Activated CD8-positive, alpha-beta memory T cell treated with anti-CD3 and anti-CD28 coated beads, Interleukin-2, amount 50 U/mL, for 4 hours (primary cell): ENCODE measurements around the gene NPEPPS.

Experiments used
- DNase-seq: peaks from one replicate; pipeline ENCODE4 v3.0.0-alpha.2; 2020

NPEPPS gene

DNA sequence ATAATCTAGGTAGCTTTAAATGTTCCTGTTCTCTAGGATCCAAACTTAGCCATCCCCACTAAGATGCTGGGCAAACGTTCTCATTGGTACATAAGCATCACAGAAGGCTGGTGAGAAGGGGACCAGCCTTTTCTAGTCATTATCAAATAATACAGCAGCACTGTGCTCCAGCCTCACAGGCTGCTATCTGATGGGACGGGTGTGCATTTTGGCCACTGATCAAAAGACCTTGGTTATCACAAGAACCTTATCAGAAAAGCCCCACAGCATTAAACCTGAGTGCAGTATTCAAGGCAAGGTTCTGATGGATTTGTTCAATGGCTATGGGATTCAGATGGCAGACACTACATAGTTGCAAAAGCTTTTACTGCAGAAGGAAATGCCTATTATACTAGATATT is 99.7 kb downstream of the NPEPPS start:
- DNase-seq: no peak

DNA sequence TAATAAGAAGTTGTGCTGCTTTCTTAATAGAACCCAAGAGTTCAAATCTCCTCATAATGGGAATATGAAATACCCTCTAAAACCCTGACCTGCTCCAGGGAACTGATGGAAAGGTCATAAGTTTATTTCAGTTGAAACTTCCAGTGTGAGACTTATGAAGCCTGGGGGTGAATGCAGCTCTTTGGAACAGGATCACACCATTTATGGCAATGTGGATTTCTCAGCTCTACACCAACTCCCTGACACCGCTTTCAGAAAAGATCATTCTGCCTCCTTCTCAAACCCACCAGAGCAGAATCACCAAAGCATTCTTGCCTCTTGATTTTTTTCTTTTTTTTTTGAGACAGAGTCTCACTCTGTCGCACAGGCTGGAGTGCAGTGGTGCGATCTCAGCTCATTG is 102.1 kb downstream of the NPEPPS start:
- no peak for DNase-seq

DNA sequence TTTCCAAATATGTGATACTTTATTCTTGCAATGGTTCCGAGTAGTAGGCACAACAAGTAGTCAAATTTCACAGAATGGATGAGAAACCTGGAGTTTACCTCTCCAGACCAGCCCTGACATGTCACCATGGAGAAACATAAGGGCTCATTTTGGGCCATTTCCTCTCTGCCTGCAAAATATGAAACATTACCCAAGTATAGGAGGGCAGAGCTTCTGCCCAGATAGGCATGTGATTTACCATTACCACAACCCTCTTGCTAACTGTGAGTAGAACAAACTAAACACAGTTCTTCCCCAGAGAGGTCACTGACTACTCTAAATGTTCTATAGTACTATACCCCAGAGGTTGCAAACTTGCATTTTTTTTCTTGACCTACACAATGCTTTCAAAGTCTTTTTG is 103.1 kb downstream of the NPEPPS start:
- no peak for DNase-seq

DNA sequence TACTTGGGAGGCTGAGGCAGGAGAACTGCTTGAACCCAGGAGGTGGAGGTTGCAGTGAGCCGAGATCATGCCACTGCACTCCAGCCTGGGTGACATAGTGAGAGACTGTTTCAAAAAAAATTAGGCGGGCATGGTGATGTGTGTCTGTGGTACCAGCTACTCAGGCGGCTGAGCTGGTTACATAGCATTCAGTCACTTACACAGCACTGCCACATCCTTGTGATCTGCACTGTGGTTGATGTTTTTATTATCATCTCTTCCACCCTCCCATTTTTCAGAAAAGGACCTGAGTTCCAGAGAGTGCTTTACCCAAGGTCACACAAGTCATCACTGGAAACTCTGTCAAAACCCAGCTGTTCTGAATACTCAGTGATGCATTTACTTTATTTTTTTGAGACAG is 104.0 kb downstream of the NPEPPS start:
- DNase-seq: no peak

DNA sequence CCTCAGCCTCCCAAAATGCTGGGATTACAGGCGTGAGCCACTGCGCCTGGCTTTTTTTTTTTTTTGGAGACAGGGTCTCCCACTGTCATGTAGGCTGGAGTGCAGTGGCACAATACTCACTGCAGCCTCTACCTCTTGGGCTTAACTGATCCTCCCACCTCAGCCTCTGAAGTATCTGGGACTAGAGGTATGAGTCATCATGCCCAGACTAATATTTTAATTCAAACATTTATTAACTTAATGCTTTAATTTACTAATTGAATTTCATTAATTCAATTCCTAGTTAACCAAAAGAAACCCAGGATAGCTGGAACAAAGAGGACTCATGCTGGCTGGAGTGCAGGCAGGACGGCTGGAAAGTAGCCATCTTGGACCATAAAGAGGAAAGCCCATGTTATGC is 104.8 kb downstream of the NPEPPS start:
- no peak for DNase-seq

DNA sequence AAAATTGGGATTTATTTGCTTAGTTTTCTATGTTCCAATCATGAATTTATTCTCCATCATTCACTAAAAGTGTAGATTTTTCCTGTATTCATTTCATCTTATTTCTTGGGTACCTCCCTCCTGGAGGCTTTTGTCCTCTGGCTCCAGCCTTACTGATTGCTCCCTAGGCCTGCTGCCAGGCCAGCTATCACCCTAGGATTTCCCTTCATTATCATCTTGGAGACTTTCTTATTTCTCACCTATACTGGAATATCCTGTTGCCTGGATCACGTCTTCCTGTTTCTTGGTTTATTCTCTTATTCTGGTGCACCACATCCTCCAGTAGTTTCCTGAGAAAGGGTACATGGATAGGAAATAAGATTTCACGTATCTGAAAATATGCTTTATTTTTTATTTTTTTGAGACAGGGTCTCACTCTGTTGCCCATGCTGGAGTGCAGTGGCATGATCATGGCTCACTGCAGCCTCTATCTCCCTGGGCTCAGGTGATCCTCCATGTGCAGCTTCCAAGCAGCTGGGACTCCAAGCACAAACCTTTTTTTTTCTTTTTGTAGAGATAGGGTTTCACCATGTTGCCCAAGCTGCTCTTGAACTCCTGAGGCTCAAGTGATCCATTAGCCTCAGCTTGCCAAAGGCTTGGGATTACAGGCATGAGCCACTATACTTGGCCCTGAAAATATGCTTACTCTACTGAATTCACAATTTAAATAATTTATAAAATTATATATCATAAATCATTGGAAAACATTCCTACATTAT is 105.5 kb downstream of the NPEPPS start:
- no peak for DNase-seq

DNA sequence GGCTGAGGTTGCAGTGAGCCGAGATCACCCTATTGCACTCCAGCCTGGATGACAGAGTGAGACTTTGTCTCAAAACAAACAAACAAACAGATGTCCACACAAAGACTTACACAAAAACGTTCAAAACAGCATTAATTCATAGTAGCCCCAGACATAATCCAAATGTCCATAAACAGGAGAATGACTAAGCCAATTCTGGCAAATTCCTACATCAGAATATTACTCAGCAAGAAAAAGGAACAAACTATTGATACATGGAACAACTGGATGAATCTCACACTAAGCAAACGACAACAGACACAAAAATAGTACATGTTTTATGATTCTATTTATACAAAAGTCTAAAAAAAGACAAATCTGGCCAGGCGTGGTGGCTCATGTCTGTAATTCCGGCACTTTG is 108.0 kb downstream of the NPEPPS start:
- DNase-seq: no peak

DNA sequence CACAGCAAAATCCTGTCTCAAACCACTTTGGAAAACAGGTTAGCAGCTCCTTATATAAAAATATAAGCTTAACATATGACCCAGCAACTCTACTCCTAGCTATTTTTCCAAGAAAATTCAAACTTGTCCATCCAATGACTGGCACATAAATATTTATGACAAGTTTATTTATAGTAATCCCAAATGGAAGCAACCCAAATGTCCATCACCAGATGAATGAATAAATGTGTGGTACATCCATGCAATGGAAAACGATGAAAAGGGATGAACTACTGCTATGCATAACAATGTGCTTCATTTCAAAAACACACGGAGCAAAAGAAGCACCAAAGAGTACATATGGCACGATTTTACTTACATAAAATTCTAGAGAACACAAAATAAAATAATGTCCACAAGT is 109.2 kb downstream of the NPEPPS start:
- DNase-seq: no peak

DNA sequence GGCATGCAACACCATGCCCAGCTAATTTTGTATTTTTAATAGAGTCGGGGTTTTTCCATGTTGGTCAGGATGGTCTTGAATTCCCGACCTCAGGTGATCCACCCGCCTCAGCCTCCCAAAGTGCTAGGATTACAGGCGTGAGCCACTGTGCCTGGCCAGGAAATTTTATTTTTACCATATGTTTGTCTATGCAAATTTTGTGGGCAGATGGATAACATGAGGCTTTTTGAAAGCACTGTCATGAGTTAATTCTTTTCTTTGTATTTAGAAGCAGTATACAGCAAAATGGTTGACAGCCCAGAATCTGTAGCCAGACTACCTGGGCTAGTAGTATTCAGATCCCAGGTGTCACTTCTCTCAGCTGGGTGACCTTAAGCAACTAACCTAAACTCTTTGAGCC is 110.3 kb downstream of the NPEPPS start:
- no peak for DNase-seq

- no peak for DNase-seq
Measured at GRCh38 chr17:47643116-47643515, 112.2 kb downstream of the NPEPPS start.

DNA sequence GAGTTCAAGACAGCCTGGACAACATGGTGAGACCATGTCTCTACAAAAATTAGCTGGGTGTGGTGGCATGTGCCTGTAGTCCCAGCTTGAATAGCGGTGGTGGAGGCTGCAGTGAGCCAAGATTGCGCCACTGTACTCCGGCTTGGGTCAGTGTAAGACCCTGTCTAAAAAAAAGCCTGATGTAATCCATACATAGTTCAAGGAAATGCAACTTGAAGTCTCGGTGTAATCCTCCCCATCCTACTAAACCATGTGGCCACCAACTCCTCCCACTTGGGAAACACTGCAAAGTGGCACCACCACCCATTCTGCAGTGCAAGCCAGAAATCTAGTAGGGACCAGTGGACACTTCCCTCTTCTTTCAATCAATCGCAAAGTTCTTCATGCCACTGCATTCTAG is 113.4 kb downstream of the NPEPPS start:
- no peak for DNase-seq

- peak; percentile 94 for DNase-seq
Measured at GRCh38 chr17:47649153-47649971, 118.5 kb downstream of the NPEPPS start, which contains the start of gene KPNB1. TSS of gene KPNB1 (plus strand) at chr17:47649919. CDS start at chr17:47650245, 326 bp downstream.

DNA sequence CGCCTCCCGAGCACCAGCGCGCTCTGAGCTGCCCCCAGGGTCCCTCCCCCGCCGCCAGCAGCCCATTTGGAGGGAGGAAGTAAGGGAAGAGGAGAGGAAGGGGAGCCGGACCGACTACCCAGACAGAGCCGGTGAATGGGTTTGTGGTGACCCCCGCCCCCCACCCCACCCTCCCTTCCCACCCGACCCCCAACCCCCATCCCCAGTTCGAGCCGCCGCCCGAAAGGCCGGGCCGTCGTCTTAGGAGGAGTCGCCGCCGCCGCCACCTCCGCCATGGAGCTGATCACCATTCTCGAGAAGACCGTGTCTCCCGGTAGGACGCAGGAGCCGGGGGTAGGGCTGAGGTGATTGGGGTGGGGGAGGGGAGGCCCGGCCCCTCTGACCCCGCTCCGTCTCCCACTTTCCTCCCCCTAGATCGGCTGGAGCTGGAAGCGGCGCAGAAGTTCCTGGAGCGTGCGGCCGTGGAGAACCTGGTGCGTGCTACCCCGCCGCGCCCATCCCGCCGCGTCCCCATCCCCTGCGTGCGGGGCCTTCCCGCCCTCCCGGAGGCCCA is 119.1 kb downstream of the NPEPPS start:
- no peak for DNase-seq

GRCh38 chr17:47650525-47651522 is 119.9 kb downstream of the NPEPPS start:
- DNase-seq: peak; percentile 93

GRCh38 chr17:47651704-47652103 is 120.8 kb downstream of the NPEPPS start:
- no peak for DNase-seq

- no peak for DNase-seq
Measured at GRCh38 chr17:47652570-47652969, 121.7 kb downstream of the NPEPPS start.

DNA sequence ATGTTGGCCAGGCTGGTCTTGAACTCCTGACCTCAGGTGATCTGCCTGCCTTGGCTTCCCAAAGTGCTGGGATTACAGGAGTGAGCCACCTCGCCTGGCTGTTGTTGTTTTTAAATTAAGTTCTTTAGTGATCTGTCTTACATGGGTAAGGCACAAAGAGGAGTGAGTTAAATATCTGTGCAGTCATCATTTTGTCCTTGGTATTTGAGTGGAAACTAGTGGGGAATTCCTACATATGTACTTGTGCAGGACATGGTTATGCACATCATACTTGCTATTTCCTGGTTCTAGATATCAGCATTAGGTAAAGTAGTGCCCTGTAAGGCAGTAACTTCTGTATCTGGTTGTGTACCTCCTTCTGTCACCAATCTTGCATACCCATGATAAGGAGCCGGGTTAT is 122.5 kb downstream of the NPEPPS start:
- DNase-seq: no peak

DNA sequence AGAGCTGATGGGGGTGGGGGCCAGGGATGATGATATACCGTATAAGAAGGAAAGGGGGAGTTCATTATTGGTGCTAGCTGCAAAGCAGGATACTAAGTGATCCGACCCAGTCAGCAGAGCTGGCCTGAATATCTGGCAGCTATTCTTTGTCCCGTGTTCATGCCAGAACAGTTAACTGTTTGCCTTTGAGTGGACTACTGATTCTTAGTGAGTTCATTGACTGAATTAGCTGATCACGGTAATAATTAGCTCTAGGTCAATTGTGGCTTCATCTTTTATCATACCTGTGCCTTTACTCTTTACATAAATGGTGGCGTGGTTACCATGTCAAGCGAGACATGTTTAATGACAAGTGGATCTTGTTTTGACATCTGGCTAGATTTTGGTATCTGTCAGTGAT is 124.1 kb downstream of the NPEPPS start:
- DNase-seq: no peak

DNA sequence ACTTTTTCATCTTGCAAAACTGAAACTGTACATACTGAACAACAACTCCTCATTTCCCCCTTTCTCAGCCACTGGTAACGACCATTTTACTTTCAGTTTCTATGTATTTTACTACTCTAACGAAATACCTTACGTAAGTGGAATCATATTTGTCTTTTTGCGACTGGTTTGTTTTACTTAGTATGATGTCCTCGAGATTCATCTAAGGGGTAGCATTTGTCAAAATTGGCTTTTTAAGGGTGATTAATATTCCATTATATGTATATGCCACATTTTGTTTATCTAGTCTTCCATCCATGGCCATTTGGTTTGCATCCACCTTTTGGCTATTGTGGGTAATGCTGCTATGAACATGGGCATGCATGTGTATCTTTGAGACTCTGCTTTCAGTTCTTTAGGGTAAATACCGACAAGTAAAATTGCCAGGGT is 129.2 kb downstream of the NPEPPS start:
- no peak for DNase-seq

DNA sequence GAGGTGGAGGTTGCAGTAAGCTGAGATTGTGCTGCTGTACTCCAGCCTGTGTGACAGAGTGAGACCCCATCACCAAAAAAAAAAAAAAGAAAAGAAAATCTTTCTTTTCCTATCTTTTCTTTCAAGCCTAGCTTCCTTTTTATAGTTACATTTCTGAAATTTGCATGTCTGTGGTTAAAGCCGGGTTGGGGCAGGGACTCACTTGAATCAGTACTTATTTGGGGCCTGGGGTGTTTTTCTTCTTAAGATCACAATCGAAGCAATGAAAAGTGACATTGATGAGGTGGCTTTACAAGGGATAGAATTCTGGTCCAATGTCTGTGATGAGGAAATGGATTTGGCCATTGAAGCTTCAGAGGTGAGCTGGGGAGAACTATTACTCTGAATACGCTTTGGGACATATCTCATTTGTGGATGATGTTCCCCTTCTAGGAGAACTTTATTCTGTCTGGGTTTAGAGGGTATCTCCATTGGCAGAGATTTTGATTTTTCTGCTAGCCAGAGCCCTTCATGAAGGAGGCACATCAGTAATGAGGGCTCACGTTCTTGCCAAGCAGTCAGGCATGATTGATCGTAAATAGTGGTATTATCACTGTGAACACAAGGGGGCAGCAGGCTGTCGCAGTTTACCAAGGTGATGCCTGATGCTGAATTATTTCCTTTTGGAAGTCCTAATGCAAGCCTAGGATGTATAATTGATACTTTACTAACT is 133.2 kb downstream of the NPEPPS start:
- DNase-seq: peak; percentile 61

DNA sequence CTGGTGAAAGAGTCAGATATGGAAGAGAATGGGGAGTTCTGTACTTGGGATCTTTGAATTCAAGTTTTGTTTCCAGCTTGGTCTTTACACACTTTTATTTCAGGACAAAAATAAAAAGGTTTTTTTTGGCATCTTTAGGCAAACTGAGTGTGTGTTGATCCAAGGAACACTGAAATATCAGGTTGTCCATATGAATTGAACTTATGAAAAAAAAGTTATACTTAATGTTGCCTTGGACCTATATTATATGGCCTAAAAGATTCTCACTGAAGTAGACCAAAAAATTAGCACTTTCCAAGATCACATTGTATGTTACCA is 133.7 kb downstream of the NPEPPS start:
- no peak for DNase-seq

GRCh38 chr17:47665655-47666054 is 134.7 kb downstream of the NPEPPS start:
- no peak for DNase-seq
